Mucosa of stomach (tissue), 1 donor: ENCODE data around the gene IGBP1.
"Not testable (repeated sequence)": the region's sequence is repeated elsewhere in the genome, so short reads cannot be mapped to it uniquely, and the experiment has no call there.

Experiments
- H3K27me3 ChIP-seq: one replicate; pipeline ENCODE4 v1.7.0; 2013; ENCODE audit warnings: mild to moderate bottlenecking, low read length; ENCODE audit not compliant: control insufficient read depth, insufficient read depth
- H3K36me3 ChIP-seq: one replicate; pipeline ENCODE4 v1.7.0; 2013; ENCODE audit warnings: low read length; ENCODE audit not compliant: control insufficient read depth, insufficient read depth
- H3K4me1 ChIP-seq: one replicate; pipeline ENCODE4 v1.7.0; 2013; ENCODE audit warnings: mild to moderate bottlenecking, low read length; ENCODE audit not compliant: control insufficient read depth, insufficient read depth
- H3K4me3 ChIP-seq: one replicate; pipeline ENCODE4 v1.7.0; 2013; ENCODE audit warnings: low read length
- H3K9ac ChIP-seq: one replicate; pipeline ENCODE4 v1.7.0; 2013; ENCODE audit warnings: mild to moderate bottlenecking, low read length, moderate library complexity
- H3K9me3 ChIP-seq: one replicate; pipeline ENCODE4 v1.7.0; 2013; ENCODE audit warnings: mild to moderate bottlenecking, low read length, moderate library complexity; ENCODE audit not compliant: control insufficient read depth
- donor health status: Pancreatic carcinoma.

IGBP1 gene

GRCh38 chrX:70133303-70134115 is at the start of gene IGBP1:
Gene IGBP1 (plus strand): TSS chrX:70133447. CDS start chrX:70133948, 501 bp downstream.
- H3K9me3 ChIP-seq = no peaks in the 10 kb centered on the region
- H3K4me3 ChIP-seq = peak within 1 kb of the TSS; percentile 82
- no peaks in the 10 kb centered on the region for H3K27me3 ChIP-seq
- H3K9ac ChIP-seq = peak within 1 kb of the TSS; percentile 94
- H3K36me3 ChIP-seq = no peaks in the 10 kb centered on the region
- H3K4me1 ChIP-seq = peaks cover 6% of the 10 kb centered on the region

GRCh38 chrX:70084592-70085240 is 48.5 kb upstream of the IGBP1 start:
- H3K36me3 ChIP-seq = no peaks in the 10 kb centered on the region
- H3K9ac ChIP-seq = no peak overlapping the region
- peaks cover 27% of the 10 kb centered on the region for H3K4me1 ChIP-seq
- no peaks in the 10 kb centered on the region for H3K9me3 ChIP-seq
- H3K27me3 ChIP-seq = no peaks in the 10 kb centered on the region
- H3K4me3 ChIP-seq = no peak overlapping the region

- H3K4me1 ChIP-seq = peaks cover 27% of the 10 kb centered on the region
- no peaks in the 10 kb centered on the region for H3K27me3 ChIP-seq
- no peaks in the 10 kb centered on the region for H3K36me3 ChIP-seq
- no peaks in the 10 kb centered on the region for H3K9me3 ChIP-seq
- H3K4me3 ChIP-seq = no peak overlapping the region
- no peak overlapping the region for H3K9ac ChIP-seq
Measured at GRCh38 chrX:70087857-70088630, 45.2 kb upstream of the IGBP1 start.

DNA sequence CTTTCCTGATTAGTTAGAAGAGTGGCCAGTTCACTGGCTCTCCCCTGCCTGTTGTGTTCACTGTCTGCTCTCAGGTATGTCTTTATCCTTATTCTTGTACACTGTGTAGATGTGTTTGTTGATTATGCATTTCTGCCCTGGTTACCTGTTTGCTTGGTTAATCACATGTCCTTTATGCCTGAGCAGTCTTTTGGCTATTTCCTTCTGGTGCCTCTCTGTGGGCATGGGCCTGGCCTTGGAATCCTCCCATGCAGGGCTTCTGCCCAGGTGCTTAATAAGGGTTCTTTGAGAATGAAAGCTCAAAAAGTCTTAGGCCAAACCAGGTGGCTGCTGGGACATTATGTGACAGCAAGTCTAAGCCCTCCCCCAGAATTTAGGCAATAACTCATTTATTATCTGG is 44.5 kb upstream of the IGBP1 start:
- Histone ChIP-seq H3K9me3 (no peaks in the 10 kb centered on the region), H3K36me3 (no peaks in the 10 kb centered on the region), H3K27me3 (no peaks in the 10 kb centered on the region), H3K4me1 (peaks cover 27% of the 10 kb centered on the region), H3K4me3 (no peak overlapping the region), H3K9ac (no peak overlapping the region)

- H3K4me1 ChIP-seq = peaks cover 20% of the 10 kb centered on the region
- H3K27me3 ChIP-seq = no peaks in the 10 kb centered on the region
- H3K4me3 ChIP-seq = no peak overlapping the region
- H3K36me3 ChIP-seq = no peaks in the 10 kb centered on the region
- no peak overlapping the region for H3K9ac ChIP-seq
- H3K9me3 ChIP-seq = no peaks in the 10 kb centered on the region
Measured at GRCh38 chrX:70089604-70090297, 43.5 kb upstream of the IGBP1 start.

DNA sequence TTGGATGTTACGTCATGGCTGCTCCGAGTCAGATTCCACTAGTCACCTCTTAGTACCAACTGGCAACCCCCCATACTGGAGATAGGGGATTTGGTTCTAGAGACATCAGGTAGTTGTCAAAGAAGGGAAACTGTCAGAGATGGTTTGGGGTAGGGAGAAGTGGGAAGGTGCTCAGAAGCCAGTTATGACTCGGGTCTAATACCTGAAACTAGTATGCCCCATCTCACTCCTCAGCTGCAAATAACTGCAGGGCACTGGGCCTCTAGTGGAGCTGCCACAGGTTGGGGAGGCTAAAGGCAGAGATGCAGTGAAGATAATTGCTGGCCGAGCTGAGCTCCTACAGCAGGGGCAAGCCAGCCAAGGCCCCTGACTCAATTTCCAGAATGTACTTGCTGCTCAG is 41.0 kb upstream of the IGBP1 start:
- no peak overlapping the region for H3K4me3 ChIP-seq
- no peaks in the 10 kb centered on the region for H3K27me3 ChIP-seq
- H3K36me3 ChIP-seq = no peaks in the 10 kb centered on the region
- peaks cover 20% of the 10 kb centered on the region for H3K4me1 ChIP-seq
- no peaks in the 10 kb centered on the region for H3K9me3 ChIP-seq
- no peak overlapping the region for H3K9ac ChIP-seq

GRCh38 chrX:70096052-70096451 is 37.2 kb upstream of the IGBP1 start:
- Histone ChIP-seq H3K27me3 (no peaks in the 10 kb centered on the region), H3K36me3 (no peaks in the 10 kb centered on the region), H3K4me3 (no peak overlapping the region), H3K4me1 (no peaks in the 10 kb centered on the region), H3K9ac (no peak overlapping the region), H3K9me3 (no peaks in the 10 kb centered on the region)

- Histone ChIP-seq H3K36me3 (no peaks in the 10 kb centered on the region), H3K4me3 (no peak overlapping the region), H3K4me1 (no peaks in the 10 kb centered on the region)
Measured at GRCh38 chrX:70105229-70105628, 28.0 kb upstream of the IGBP1 start.

DNA sequence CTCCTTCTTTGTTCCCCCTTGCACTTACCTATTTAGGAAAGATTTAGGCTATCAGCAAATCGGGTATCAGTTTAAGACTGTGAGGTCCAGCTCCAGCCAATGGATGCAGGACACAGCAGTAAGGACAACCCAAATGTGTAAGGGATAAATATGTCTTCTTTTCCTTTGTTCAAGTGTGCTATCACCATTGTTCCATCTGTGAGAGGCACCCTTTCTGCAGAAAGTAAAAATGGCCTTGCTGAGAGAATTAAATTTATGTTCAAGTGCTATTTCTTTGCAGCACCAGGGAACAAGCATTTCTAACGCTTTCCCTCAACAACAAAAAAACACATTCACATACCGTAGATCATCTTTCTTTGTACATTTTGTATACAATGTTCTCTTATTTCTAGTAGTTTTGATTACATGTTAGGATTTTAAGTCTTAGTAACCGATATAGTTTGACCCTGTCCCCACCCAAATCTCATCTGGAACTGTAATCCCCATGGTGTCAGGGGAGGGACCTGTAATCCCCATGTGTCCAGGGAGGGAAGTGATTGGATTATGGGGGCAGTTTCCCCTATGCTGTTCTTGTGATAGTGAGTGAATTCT is 21.7 kb upstream of the IGBP1 start:
- H3K4me1 ChIP-seq, H3K9ac ChIP-seq, H3K4me3 ChIP-seq, H3K9me3 ChIP-seq, H3K27me3 ChIP-seq, H3K36me3 ChIP-seq: not testable (repeated sequence)

More at GRCh38 chrX:70105229-70105628, 28.0 kb upstream of the IGBP1 start:
- Histone ChIP-seq H3K27me3 (no peaks in the 10 kb centered on the region), H3K9ac (no peak overlapping the region), H3K9me3 (no peaks in the 10 kb centered on the region)

DNA sequence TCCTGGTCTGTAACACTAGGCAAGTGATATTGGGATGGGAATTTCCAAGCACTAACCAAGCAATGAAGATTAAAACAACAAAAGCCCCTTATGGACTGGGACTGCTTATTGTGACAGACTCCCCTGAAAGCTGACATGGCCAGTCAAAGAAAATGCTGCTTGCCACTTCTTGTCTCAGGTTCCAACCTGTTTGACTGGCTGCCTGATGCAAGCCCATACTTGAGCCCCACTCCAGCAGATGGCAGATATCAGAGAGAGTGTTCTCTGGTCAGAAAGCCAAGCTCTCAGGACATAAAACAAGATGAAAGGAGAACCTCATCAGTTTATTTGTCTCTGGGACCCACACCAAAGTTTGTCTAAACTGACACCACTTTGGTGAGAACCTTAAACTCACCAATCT is 15.5 kb upstream of the IGBP1 start:
- Histone ChIP-seq H3K9me3 (no peaks in the 10 kb centered on the region), H3K9ac (no peak overlapping the region), H3K36me3 (no peaks in the 10 kb centered on the region), H3K4me3 (no peak overlapping the region), H3K4me1 (no peaks in the 10 kb centered on the region), H3K27me3 (no peaks in the 10 kb centered on the region)

DNA sequence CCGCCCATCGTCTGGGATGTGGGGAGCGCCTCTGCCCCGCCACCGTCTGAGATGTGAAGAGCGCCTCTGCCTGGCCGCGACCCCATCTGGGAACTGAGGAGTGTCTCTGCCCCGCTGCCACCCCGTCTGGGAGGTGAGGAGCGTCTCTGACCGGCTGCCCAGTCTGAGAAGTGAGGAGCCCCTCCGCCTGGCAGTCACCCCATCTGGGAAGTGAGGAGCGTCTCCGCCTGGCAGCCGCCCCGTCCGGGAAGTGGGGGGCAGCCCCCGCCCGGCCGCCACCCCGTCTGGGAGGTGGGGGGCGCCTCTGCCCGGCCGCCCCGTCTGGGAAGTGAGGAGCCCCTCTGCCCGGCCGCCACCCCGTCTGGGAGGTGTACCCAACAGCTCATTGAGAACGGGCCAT is 10.2 kb upstream of the IGBP1 start:
- not testable (repeated sequence) for H3K36me3 ChIP-seq, H3K4me1 ChIP-seq, H3K9me3 ChIP-seq, H3K27me3 ChIP-seq, H3K4me3 ChIP-seq, H3K9ac ChIP-seq
